HCT116 (cell line): ENCODE data around the gene MAST4. TPM values are rescaled to one million over a fixed set of nuclear protein-coding genes. Genes with fewer than 3 reads are reported as not detected.

Source experiments
- ATAC-seq: fragments of 200-7000 bp; cut with Tn5 transposase; 2 replicates; pipeline ENCODE4 v1.9.1; 2020; ENCODE audit warnings: mild to moderate bottlenecking, moderate library complexity
- BruUV-seq: library from RNA; stranded (reverse); fragments of 400-500 nt; replicated peaks from 2 replicates; lab custom pipeline; 2021; lab: Mats Ljungman, UMichigan
- CTCF ChIA-PET: fragments of 300-600 bp; sonication (Branson Sonifier 250); formaldehyde crosslinking; loops from one replicate; lab custom pipeline; 2021; ENCODE audit warnings: antibody characterized with exemption; lab: Charles Lee
- POLR2A ChIA-PET: fragments of 300-600, 350-600 bp; sonication (Branson Sonifier 250); formaldehyde crosslinking; loops from one replicate; lab custom pipeline; 2021; ENCODE audit warnings: antibody characterized with exemption; lab: Charles Lee
- RAD21 ChIA-PET, 2 experiments: fragments of 300-600 bp; sonication (Branson Sonifier 250); formaldehyde crosslinking; loops; one replicate each; lab custom pipeline; 2023; ENCODE audit warnings: low total read pairs in 2 of 2; ENCODE audit not compliant: uncharacterized antibody in 2 of 2, unreplicated experiment in 2 of 2, low non-redundant PET in 1 of 2; lab: Charles Lee
- DNase-seq: peaks from one replicate; pipeline ENCODE4 v3.0.0-alpha.2; 2010; ENCODE audit warnings: low read depth, low spot score
- H2AFZ ChIP-seq: fragments of 200-600 bp; shearing (Covaris generic), sonication (generic); 2 replicates; pipeline ENCODE4 v1.6.1; 2017; ENCODE audit warnings: low read depth, mixed run types, mixed read lengths, antibody characterized with exemption, low read length; ENCODE audit not compliant: poor library complexity, severe bottlenecking
- H3K27ac ChIP-seq: 2 replicates; pipeline ENCODE4 v1.5.1; 2012; ENCODE audit warnings: low read depth, low read length
- H3K27me3 ChIP-seq: fragments of 200-600 bp; sonication (generic); 2 replicates; pipeline ENCODE4 v1.6.1; 2016; ENCODE audit warnings: mixed run types, low read length, mixed read lengths; ENCODE audit not compliant: insufficient read depth
- H3K36me3 ChIP-seq, 2 experiments: fragments of 200-500 bp in 1 of 2; fragments of 200-600 bp in 1 of 2; sonication (Bioruptor generic) in 1 of 2; sonication (generic) in 1 of 2; 2 replicates each; pipeline versions ENCODE4 v1.5.1 to v1.6.1; 2014 to 2016; ENCODE audit warnings: low read length in 2 of 2, inconsistent platforms in 1 of 2, mixed read lengths in 1 of 2, mixed run types in 1 of 2; ENCODE audit not compliant: insufficient read depth in 2 of 2, control insufficient read depth in 1 of 2
- H3K4me1 ChIP-seq, 2 experiments: fragments of 200-600 bp in 1 of 2; sonication (generic) in 1 of 2; 2 replicates each; pipeline versions ENCODE4 v1.5.1 to v1.6.1; 2012 to 2017; ENCODE audit warnings: low read length in 2 of 2, inconsistent platforms in 1 of 2, mild to moderate bottlenecking in 1 of 2, mixed read lengths in 1 of 2, mixed run types in 1 of 2, moderate library complexity in 1 of 2; ENCODE audit not compliant: insufficient read depth in 2 of 2, control insufficient read depth in 1 of 2
- H3K4me2 ChIP-seq: fragments of 200-600 bp; sonication (generic); 2 replicates; pipeline ENCODE4 v1.6.1; 2017; ENCODE audit warnings: mixed run types, low read length, mixed read lengths
- H3K4me3 ChIP-seq, 2 experiments: fragments of 200-600 bp in 1 of 2; sonication (generic) in 1 of 2; replicated peaks in 1 of 2; 2 replicates each; pipeline ENCODE4 v1.5.1; 2011 to 2016; ENCODE audit warnings: low read length in 2 of 2, control low read depth in 1 of 2, low read depth in 1 of 2, mild to moderate bottlenecking in 1 of 2, mixed read lengths in 1 of 2, mixed run types in 1 of 2
- H3K79me2 ChIP-seq: fragments of 200-600 bp; sonication (generic); 2 replicates; pipeline ENCODE4 v1.6.1; 2017; ENCODE audit warnings: mild to moderate bottlenecking, mixed run types, low read length, moderate library complexity, mixed read lengths; ENCODE audit not compliant: insufficient read depth
- H3K9ac ChIP-seq: fragments of 200-600 bp; sonication (generic); 2 replicates; pipeline ENCODE4 v1.6.1; 2016; ENCODE audit warnings: low read length, mixed read lengths
- H3K9me2 ChIP-seq: fragments of 200-600 bp; sonication (generic), shearing (Covaris generic); 2 replicates; pipeline ENCODE4 v1.6.1; 2017; ENCODE audit warnings: mixed run types, mild to moderate bottlenecking, moderate library complexity; ENCODE audit not compliant: insufficient read depth
- H3K9me3 ChIP-seq, 2 experiments: fragments of 200-500 bp in 1 of 2; fragments of 200-600 bp in 1 of 2; sonication (Bioruptor generic) in 1 of 2; sonication (generic) in 1 of 2; 2 replicates each; pipeline ENCODE4 v1.6.1; 2014 to 2017; ENCODE audit warnings: low read length in 2 of 2, mixed read lengths in 2 of 2, inconsistent platforms in 1 of 2, low read depth in 1 of 2, mild to moderate bottlenecking in 1 of 2, mixed run types in 1 of 2, moderate library complexity in 1 of 2; ENCODE audit not compliant: control insufficient read depth in 1 of 2, insufficient read depth in 1 of 2
- H4K20me1 ChIP-seq: fragments of 200-600 bp; sonication (generic), shearing (Covaris generic); 2 replicates; pipeline ENCODE4 v1.6.1; 2017; ENCODE audit warnings: mixed run types, mild to moderate bottlenecking, moderate library complexity; ENCODE audit not compliant: insufficient read depth
- CBX3 ChIP-seq: IDR thresholded peaks from 2 replicates; pipeline ENCODE4 v1.6.1; 2012; ENCODE audit warnings: low read depth
- CEBPB ChIP-seq: IDR thresholded peaks from 2 replicates; pipeline ENCODE4 v1.6.1; 2012; ENCODE audit warnings: low read depth
- EGR1 ChIP-seq: IDR thresholded peaks from 2 replicates; pipeline ENCODE4 v1.6.1; 2012; ENCODE audit warnings: low read depth
- EZH2phosphoT487 ChIP-seq: fragments of 200-600 bp; IDR thresholded peaks from 2 replicates; pipeline ENCODE4 v1.6.1; 2018; ENCODE audit warnings: antibody characterized with exemption, borderline replicate concordance
- FOSL1 ChIP-seq: IDR thresholded peaks from 2 replicates; pipeline ENCODE4 v1.6.1; 2012; ENCODE audit warnings: low read depth
- JUND ChIP-seq: IDR thresholded peaks from 2 replicates; pipeline ENCODE4 v1.6.1; 2012
- POLR2A ChIP-seq: IDR thresholded peaks from 2 replicates; pipeline ENCODE4 v1.7.0; 2011; ENCODE audit warnings: borderline replicate concordance; ENCODE audit not compliant: insufficient read depth, insufficient read length; ENCODE audit errors: extremely low read depth
- POLR2AphosphoS5 ChIP-seq: IDR thresholded peaks from 2 replicates; pipeline ENCODE4 v1.6.1; 2011; ENCODE audit warnings: mild to moderate bottlenecking, low read depth, low read length, moderate library complexity
- SIN3A ChIP-seq: IDR thresholded peaks from 2 replicates; pipeline ENCODE4 v1.6.1; 2012; ENCODE audit warnings: low read depth
- SRF ChIP-seq: IDR thresholded peaks from 2 replicates; pipeline ENCODE4 v1.6.1; 2012; ENCODE audit warnings: low read depth
- YY1 ChIP-seq: IDR thresholded peaks from 2 replicates; pipeline ENCODE4 v1.6.1; 2011; ENCODE audit warnings: low read length, low read depth, moderate library complexity, mild to moderate bottlenecking; ENCODE audit not compliant: insufficient replicate concordance; ENCODE audit errors: extremely low read depth
- ZFX ChIP-seq: fragments of 450-650 bp; IDR thresholded peaks from 2 replicates; pipeline ENCODE4 v1.6.1; 2017
- ZNF274 ChIP-seq: fragments of 200-500 bp; sonication (Bioruptor generic); IDR thresholded peaks from 2 replicates; pipeline ENCODE4 v1.6.1; 2014; ENCODE audit warnings: mild to moderate bottlenecking, low read depth, low read length, inconsistent platforms
- intact Hi-C: fragments of 100-400 bp; cut with micrococcal nuclease; formaldehyde crosslinking; loops from 2 replicates; pipeline ENCODE4 v1.10.0; 2022
- total RNA-seq: library from RNA; stranded (reverse); gene quantifications from one replicate; pipeline ENCODE4 v1.2.1, GENCODE V29; 2021; ENCODE audit not compliant: unreplicated experiment
- TF ChIP-seq, protein P1 (sequence below): IDR thresholded peaks from 2 replicates; pipeline ENCODE4 v1.6.1; 2012
- TF ChIP-seq, protein P2 (sequence below): IDR thresholded peaks from 2 replicates; pipeline ENCODE4 v1.6.1; 2011; ENCODE audit warnings: mild to moderate bottlenecking, low read length, moderate library complexity; ENCODE audit not compliant: insufficient replicate concordance; ENCODE audit errors: extremely low read depth
- TF ChIP-seq, protein P3 (sequence below), 3 experiments: fragments of 200-600 bp in 1 of 3; sonication (generic) in 1 of 3; IDR thresholded peaks in 2 of 3; conservative IDR thresholded peaks in 1 of 3; 2 replicates each; pipeline ENCODE4 v1.5.1; 2012 to 2017; ENCODE audit warnings: low read depth in 2 of 3, low read length in 2 of 3, antibody characterized with exemption in 1 of 3, borderline replicate concordance in 1 of 3, control low read depth in 1 of 3, mild to moderate bottlenecking in 1 of 3, mixed read lengths in 1 of 3, mixed run types in 1 of 3, moderate library complexity in 1 of 3; ENCODE audit not compliant: insufficient read depth in 1 of 3

Gene MAST4
- total RNA-seq, 1 experiment from 2014 or later = 1.1 TPM

DNA sequence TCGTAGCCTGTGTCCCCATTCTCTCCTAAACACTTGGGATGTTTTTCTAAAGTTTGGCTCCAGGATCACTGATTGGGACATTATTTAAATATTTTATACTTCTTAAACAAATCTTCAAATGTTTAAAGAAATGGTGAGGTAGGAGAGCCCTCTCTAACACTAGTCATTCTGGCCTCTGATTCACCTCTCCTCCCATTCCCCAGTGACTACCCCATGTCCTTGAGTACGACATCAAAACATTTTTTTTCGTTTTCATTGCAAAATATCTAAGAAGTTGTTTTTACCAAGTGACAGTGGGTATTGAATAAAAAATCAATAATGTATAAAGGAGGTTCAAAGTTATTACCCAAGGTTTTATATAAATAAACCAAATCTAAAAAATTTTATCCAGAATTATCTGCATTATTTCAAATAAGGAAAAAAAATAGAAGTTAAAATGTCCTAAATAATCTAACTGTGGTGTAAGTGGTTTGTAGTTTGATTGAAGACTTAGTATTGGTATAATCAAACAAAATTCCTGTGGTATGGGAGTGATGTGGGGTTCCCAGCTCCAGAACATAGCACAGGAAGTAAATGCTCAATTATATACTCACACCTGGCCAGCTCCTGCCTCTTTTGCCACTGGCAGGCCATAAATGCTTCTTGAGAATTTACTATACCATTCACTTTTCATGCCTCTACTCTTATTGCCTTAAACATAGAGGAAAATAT, 51.1 kb downstream of the MAST4 start:
- no peaks in the 10 kb centered on the region for H3K4me1 ChIP-seq
- H3K4me3 ChIP-seq = no peak overlapping the region
- no TSS peak for BruUV-seq
- ATAC-seq (no peak), DNase-seq (no peak)
- H3K9ac ChIP-seq = no peak overlapping the region
- TF ChIP-seq EZH2phosphoT487 = no peak
- TF ChIP-seq SRF = no peak
- TF ChIP-seq YY1 = no peak
- TF ChIP-seq CEBPB = no peak
- no peak for TF ChIP-seq POLR2AphosphoS5
- TF ChIP-seq EGR1 = no peak
- TF ChIP-seq, protein P1, sequence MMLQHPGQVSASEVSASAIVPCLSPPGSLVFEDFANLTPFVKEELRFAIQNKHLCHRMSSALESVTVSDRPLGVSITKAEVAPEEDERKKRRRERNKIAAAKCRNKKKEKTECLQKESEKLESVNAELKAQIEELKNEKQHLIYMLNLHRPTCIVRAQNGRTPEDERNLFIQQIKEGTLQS = no peak
- TF ChIP-seq ZNF274 = no peak
- TF ChIP-seq JUND = no peak
- no peak for TF ChIP-seq SIN3A
- TF ChIP-seq, protein P2, sequence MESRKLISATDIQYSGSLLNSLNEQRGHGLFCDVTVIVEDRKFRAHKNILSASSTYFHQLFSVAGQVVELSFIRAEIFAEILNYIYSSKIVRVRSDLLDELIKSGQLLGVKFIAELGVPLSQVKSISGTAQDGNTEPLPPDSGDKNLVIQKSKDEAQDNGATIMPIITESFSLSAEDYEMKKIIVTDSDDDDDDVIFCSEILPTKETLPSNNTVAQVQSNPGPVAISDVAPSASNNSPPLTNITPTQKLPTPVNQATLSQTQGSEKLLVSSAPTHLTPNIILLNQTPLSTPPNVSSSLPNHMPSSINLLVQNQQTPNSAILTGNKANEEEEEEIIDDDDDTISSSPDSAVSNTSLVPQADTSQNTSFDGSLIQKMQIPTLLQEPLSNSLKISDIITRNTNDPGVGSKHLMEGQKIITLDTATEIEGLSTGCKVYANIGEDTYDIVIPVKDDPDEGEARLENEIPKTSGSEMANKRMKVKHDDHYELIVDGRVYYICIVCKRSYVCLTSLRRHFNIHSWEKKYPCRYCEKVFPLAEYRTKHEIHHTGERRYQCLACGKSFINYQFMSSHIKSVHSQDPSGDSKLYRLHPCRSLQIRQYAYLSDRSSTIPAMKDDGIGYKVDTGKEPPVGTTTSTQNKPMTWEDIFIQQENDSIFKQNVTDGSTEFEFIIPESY = no peak
- TF ChIP-seq POLR2A = no peak
- TF ChIP-seq, protein P3, sequence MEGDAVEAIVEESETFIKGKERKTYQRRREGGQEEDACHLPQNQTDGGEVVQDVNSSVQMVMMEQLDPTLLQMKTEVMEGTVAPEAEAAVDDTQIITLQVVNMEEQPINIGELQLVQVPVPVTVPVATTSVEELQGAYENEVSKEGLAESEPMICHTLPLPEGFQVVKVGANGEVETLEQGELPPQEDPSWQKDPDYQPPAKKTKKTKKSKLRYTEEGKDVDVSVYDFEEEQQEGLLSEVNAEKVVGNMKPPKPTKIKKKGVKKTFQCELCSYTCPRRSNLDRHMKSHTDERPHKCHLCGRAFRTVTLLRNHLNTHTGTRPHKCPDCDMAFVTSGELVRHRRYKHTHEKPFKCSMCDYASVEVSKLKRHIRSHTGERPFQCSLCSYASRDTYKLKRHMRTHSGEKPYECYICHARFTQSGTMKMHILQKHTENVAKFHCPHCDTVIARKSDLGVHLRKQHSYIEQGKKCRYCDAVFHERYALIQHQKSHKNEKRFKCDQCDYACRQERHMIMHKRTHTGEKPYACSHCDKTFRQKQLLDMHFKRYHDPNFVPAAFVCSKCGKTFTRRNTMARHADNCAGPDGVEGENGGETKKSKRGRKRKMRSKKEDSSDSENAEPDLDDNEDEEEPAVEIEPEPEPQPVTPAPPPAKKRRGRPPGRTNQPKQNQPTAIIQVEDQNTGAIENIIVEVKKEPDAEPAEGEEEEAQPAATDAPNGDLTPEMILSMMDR (IDR thresholded peaks at IDR 0.05 in 2 of 3, conservative IDR thresholded peaks at IDR 0.05 in 1 of 3; ENCODE audit: borderline replicate concordance in 1 of 3, insufficient read depth in 1 of 3, low read depth in 2 of 3, low read length in 2 of 3) = no peak
- TF ChIP-seq ZFX = no peak
- TF ChIP-seq FOSL1 = no peak
- no peak for TF ChIP-seq CBX3
- no peak overlapping the region for H3K27ac ChIP-seq
- H3K79me2 ChIP-seq = no peaks in the 10 kb centered on the region
- RAD21 ChIA-PET = no interaction called here
- intact Hi-C loops = no loop called here
- H3K36me3 ChIP-seq = no peaks in the 10 kb centered on the region
- POLR2A ChIA-PET = no interaction called here
- no peak overlapping the region for H2AFZ ChIP-seq
- H3K9me2 ChIP-seq = no peaks in the 10 kb centered on the region
- H3K27me3 ChIP-seq = peaks cover 4% of the 10 kb centered on the region
- H4K20me1 ChIP-seq = no peaks in the 10 kb centered on the region
- no peak overlapping the region for H3K4me2 ChIP-seq
- CTCF ChIA-PET = no interaction called here
- H3K9me3 ChIP-seq = no peaks in the 10 kb centered on the region
